ENCODE data around the gene SEMA5A. TPM values are rescaled to one million over a fixed set of nuclear protein-coding genes. Genes with fewer than 3 reads are reported as not detected.

Gene SEMA5A
- total RNA-seq, 2 experiments from 2014 or later: 1.1 to 1.7 TPM

DNA sequence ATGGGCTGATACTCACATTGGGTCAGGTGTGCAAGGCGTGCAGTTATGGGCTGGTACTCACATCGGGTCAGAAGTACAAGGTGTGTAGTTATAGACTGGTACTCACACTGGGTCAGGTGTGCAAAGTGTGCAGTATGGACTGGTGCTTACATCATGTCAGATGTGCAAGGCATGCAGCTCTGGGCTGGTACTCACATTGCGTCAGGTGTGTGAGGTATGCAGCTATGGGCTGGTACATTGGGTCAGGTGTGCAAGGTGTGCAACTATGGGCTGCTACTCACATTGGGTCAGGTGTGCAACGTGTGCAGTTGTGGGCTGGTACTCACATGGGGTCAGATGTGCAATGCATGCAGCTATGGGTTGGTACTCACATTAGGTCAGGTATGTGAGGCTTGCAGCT is 213.8 kb downstream of the SEMA5A start:
- DNase-seq: no peak
- no peak overlapping the region for H3K4me3 Mint-ChIP-seq
- no peak overlapping the region for H3K27ac Mint-ChIP-seq

DNA sequence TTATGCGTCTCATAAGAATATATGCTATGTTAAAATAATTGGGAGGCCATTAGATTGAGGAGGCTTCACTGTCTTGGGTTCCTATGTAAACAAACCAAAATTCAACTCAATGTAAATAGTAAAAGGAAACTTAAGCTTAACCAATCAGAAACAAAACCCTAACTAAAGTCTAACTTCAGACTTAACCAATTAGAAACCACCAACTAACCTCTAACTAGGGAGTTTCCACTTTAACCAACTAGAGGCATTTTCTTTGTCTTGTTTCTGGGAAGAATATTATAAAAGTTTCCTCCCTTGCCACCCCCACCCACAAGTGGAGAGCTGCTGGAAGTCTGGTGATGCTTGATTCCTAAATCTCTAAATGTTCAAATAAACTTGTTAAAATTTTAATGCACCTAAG is 214.5 kb downstream of the SEMA5A start:
- no peaks in the 10 kb centered on the region for H3K36me3 Mint-ChIP-seq (ENCODE audit: low read depth)

More for the DNA sequence above, 213.8 kb downstream of the SEMA5A start:
- peaks cover 13% of the 10 kb centered on the region for H3K9me3 Mint-ChIP-seq
- peaks cover 1% of the 10 kb centered on the region for H3K4me1 Mint-ChIP-seq
- no peaks in the 10 kb centered on the region for H3K36me3 Mint-ChIP-seq (ENCODE audit: low read depth)
- H3K27me3 Mint-ChIP-seq: no peaks in the 10 kb centered on the region
- ChIA-PET CTCF (no interaction called here), POLR2A (no interaction called here)

DNA sequence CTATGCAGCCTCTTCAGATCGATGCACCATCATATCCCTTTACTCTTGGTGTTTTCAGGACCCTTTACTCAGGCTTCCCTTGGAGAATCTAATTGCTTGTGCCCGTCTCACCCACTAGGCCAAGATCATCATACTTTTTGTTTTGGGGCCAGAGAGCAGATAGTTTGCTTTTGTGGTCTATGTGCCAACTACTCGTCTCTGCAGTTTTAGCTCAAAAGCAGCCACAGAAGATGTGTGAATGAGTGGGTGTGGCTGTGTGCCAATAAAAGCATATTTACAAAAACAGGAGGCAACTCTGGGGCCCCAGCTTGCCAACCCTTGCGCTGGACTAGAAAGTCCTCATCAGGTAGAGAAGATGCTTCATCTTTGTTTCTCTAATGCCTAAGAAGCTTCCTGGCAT is 216.8 kb downstream of the SEMA5A start:
- CTCF ChIA-PET: no interaction called here
- Mint-ChIP-seq H3K4me3 (no peak overlapping the region), H3K27ac (no peak overlapping the region), H3K4me1 (peaks cover 1% of the 10 kb centered on the region), H3K27me3 (no peaks in the 10 kb centered on the region), H3K9me3 (peaks cover 15% of the 10 kb centered on the region), H3K36me3 (ENCODE audit: low read depth) (no peaks in the 10 kb centered on the region)
- POLR2A ChIA-PET: no interaction called here
- no peak for DNase-seq

More for the DNA sequence above, 214.5 kb downstream of the SEMA5A start:
- Mint-ChIP-seq H3K27me3 (no peaks in the 10 kb centered on the region), H3K4me3 (no peak overlapping the region), H3K4me1 (peaks cover 1% of the 10 kb centered on the region), H3K9me3 (peaks cover 11% of the 10 kb centered on the region), H3K27ac (no peak overlapping the region)
- ChIA-PET POLR2A (no interaction called here), CTCF (no interaction called here)
- no peak for DNase-seq

DNA sequence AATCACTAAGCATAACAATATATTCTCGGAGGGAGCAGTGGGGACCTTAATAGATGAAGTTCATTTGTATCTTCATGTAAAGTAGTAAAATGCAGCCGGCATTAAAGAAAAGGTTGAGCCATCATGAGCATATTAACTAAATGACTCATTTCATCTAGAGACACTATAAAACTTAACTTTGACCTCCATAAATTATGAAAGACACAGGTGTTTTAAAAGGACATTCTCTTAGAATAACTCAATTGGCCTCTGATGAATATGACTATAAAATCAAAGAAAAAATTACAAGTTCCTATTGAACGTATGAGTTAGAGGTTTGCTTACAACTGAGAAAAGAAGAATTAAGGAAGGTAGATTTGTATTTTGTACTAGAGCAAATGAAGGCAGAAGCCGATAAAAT is 220.3 kb downstream of the SEMA5A start:
- CTCF ChIA-PET: no interaction called here
- Mint-ChIP-seq H3K4me1 (no peaks in the 10 kb centered on the region), H3K27me3 (no peaks in the 10 kb centered on the region), H3K9me3 (peaks cover 17% of the 10 kb centered on the region), H3K36me3 (ENCODE audit: low read depth) (no peaks in the 10 kb centered on the region), H3K4me3 (no peak overlapping the region), H3K27ac (no peak overlapping the region)
- DNase-seq: no peak
- POLR2A ChIA-PET: no interaction called here

DNA sequence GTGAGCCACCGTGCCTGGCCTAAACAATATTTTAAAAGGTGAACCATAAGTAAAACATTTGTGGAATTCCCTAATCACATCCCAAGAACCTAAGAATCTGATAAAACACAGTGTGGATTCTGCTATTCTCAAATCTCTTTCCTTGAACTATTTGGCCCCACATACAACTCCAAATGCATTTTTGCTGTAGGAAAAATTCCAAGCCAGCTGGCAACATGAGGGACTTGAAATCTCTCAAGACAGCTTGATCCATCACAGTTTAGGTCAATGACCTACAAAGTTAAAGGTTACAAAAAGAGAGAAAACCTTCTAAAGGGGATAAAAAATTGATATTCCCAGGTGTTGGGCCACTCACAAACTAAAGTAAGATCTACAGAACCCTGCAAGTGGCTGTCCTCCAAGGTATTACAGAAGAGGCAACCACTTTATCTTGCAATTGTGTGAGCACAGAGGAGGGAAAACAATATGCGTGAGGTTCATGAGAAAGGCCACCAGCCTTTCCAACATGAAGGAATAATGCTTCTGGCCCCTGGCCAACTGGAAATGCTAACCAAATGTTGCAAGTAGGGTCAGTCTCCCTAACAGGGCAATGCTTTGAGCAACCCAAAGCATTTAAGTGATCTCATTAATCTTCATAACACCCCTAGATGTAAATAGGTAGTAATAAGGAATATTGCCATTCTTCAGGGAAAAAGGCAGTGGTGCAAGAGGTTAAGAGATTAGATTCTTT is 221.4 kb downstream of the SEMA5A start:
- H3K4me1 Mint-ChIP-seq: no peaks in the 10 kb centered on the region
- H3K4me3 Mint-ChIP-seq: no peak overlapping the region
- H3K27ac Mint-ChIP-seq: no peak overlapping the region
- ChIA-PET CTCF (no interaction called here), POLR2A (no interaction called here)
- no peaks in the 10 kb centered on the region for H3K27me3 Mint-ChIP-seq
- peaks cover 17% of the 10 kb centered on the region for H3K9me3 Mint-ChIP-seq
- DNase-seq: no peak
- H3K36me3 Mint-ChIP-seq (ENCODE audit: low read depth): no peaks in the 10 kb centered on the region

DNA sequence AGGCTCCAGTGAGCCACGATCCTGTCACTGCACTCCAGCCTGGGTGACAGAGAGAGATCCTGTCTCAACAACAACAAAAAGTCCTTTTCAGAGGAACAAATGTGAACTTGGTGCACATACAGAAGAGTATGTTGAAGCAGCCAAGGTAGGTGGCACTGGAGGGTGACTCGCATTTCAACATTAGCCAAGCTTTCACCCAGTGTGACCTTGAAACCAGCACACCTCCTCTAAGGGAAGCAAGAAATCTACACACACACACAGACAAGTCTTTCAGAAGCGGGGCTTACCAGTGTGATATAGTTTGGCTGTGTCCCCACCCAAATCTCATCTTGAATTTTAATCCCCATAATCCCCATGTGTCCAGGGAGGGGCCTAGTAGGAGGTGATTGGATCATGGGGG is 225.2 kb downstream of the SEMA5A start:
- CTCF ChIA-PET: no interaction called here
- Mint-ChIP-seq H3K4me1 (no peaks in the 10 kb centered on the region), H3K4me3 (no peak overlapping the region), H3K9me3 (peaks cover 2% of the 10 kb centered on the region), H3K27ac (no peak overlapping the region), H3K36me3 (ENCODE audit: low read depth) (no peaks in the 10 kb centered on the region), H3K27me3 (no peaks in the 10 kb centered on the region)
- no peak for DNase-seq
- POLR2A ChIA-PET: no interaction called here

DNA sequence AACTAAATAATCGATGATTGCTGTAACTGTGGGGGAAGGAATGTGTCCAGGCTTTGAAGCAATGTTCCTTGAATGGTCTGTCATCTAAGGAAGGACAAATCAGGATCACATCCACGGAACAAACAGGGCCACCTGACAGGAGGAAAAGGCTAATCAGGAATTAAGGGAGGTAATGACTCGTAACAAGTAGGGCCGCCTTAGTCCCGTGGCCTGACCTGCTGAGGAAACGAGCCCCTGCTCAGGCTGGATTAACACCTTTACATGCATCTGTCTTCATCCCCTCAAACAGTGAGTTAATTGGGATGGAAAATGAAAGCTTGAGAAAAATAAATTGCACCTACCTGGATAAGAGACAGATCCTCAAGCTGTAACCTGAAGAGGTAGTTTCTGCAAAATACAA is 227.8 kb downstream of the SEMA5A start:
- Mint-ChIP-seq H3K4me1 (no peaks in the 10 kb centered on the region), H3K36me3 (ENCODE audit: low read depth) (no peaks in the 10 kb centered on the region), H3K9me3 (peaks cover 2% of the 10 kb centered on the region), H3K27me3 (no peaks in the 10 kb centered on the region), H3K27ac (no peak overlapping the region), H3K4me3 (no peak overlapping the region)
- ChIA-PET POLR2A (no interaction called here), CTCF (no interaction called here)
- no peak for DNase-seq

DNA sequence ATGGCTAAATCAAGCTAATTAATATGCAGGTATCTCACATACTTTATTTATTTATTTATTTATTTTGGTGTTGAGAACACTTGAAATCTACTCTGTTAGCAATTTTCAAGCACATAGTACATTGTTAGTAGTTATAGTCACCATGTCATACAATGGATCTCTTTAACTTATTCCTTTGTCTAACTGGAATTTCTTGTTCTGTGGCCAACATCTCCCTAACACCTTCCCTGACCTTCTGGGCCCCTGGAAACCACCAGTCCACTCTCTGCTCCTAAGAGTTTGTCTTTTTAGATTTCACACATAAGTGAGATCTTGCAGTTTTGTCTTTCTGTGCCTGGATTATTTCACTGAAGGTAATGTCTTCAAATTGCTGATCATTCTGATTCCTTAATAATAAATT is 229.1 kb downstream of the SEMA5A start:
- Mint-ChIP-seq H3K4me1 (no peaks in the 10 kb centered on the region), H3K4me3 (no peak overlapping the region), H3K27ac (no peak overlapping the region), H3K27me3 (no peaks in the 10 kb centered on the region), H3K36me3 (ENCODE audit: low read depth) (no peaks in the 10 kb centered on the region), H3K9me3 (no peaks in the 10 kb centered on the region)
- POLR2A ChIA-PET: no interaction called here
- no peak for DNase-seq
- CTCF ChIA-PET: no interaction called here

DNA sequence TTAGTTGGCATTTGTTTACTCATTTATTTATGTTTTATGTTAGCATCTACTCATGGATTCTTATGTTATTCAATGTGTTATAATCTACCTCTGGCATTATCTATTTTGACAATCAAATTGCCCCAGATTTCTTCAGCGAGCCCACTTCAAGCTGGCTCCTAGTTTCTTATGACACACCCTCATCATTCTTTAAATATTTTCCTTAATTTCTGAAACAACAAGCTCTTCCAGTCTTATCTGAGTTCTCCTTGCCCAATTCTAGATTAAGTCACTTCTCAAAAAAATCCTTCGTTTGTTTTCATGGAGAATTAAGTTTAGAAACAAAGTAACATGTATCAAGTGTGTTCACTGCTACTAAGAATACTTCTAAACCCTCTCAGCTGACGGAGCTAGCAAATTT is 229.8 kb downstream of the SEMA5A start:
- H3K36me3 Mint-ChIP-seq (ENCODE audit: low read depth): no peaks in the 10 kb centered on the region
- no peak for DNase-seq
- no peak overlapping the region for H3K27ac Mint-ChIP-seq
- no peaks in the 10 kb centered on the region for H3K4me1 Mint-ChIP-seq
- CTCF ChIA-PET: no interaction called here
- H3K9me3 Mint-ChIP-seq: no peaks in the 10 kb centered on the region
- H3K4me3 Mint-ChIP-seq: no peak overlapping the region
- H3K27me3 Mint-ChIP-seq: no peaks in the 10 kb centered on the region
- POLR2A ChIA-PET: no interaction called here

DNA sequence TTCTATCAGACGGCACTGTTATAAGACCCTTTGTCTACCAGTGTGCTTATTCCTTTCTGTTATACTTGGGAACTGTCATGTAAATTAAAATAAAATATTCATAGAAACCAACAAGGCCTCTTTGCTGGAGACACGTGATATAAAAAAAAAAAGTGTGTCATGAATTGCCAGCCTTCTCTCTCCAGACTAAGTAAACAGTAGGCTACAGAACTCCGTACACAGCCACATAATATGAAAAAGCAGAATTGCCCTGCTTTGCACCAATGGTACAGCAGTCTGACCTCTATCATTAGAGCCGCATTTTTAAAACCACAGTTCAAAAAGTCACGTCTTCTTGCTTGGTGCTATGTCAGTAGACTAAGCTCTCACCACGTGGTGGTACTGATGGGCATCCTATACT is 231.3 kb downstream of the SEMA5A start:
- H3K27ac Mint-ChIP-seq: no peak overlapping the region
- ChIA-PET POLR2A (no interaction called here), CTCF (no interaction called here)
- H3K4me3 Mint-ChIP-seq: no peak overlapping the region
- H3K9me3 Mint-ChIP-seq: no peaks in the 10 kb centered on the region
- no peaks in the 10 kb centered on the region for H3K36me3 Mint-ChIP-seq (ENCODE audit: low read depth)
- no peaks in the 10 kb centered on the region for H3K27me3 Mint-ChIP-seq
- DNase-seq: no peak
- no peaks in the 10 kb centered on the region for H3K4me1 Mint-ChIP-seq

DNA sequence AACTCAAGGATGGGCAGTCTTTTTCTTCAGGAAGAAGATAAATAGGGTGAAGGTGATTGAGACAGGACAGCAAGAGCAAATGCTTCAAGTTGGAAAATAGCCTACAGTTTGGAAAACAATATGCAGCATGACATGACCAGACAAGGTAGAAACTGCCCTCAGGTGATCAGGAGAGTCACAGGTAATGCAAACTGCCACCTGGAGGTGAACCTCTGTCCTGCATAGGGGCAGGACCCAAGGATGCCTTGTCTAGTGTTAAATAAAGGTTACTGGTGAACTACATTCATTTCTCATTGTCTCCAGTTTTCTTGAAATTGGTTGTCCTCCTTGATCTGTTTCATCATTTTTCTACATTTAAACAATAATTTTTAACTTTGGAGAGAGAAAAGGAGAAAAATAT is 232.1 kb downstream of the SEMA5A start:
- DNase-seq: no peak
- H3K27me3 Mint-ChIP-seq: no peaks in the 10 kb centered on the region
- no peaks in the 10 kb centered on the region for H3K36me3 Mint-ChIP-seq (ENCODE audit: low read depth)
- POLR2A ChIA-PET: no interaction called here
- CTCF ChIA-PET: no interaction called here
- no peak overlapping the region for H3K4me3 Mint-ChIP-seq
- no peaks in the 10 kb centered on the region for H3K9me3 Mint-ChIP-seq
- no peak overlapping the region for H3K27ac Mint-ChIP-seq
- H3K4me1 Mint-ChIP-seq: no peaks in the 10 kb centered on the region

DNA sequence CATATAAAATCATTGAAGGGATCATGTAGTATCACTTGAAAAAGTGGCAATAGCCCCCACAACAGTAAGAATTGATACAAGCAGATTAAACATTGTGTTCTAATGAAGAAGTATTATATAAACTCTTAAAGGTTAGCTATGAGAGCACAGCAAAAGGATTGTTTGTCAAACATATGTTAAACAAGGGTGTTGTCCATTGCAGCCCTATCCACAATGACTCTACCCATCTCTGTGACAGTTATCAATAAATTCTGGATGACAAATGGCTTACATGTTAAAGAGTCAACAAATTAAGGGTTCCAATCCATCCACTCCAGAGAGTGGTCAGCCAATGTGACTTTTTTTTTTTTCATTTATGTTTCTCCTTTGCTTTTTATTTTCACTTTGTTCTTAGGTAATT is 238.7 kb downstream of the SEMA5A start:
- H3K27ac Mint-ChIP-seq: no peak overlapping the region
- no peaks in the 10 kb centered on the region for H3K27me3 Mint-ChIP-seq
- H3K9me3 Mint-ChIP-seq: no peaks in the 10 kb centered on the region
- no peaks in the 10 kb centered on the region for H3K36me3 Mint-ChIP-seq (ENCODE audit: low read depth)
- H3K4me3 Mint-ChIP-seq: no peak overlapping the region
- DNase-seq: no peak
- CTCF ChIA-PET: no interaction called here
- POLR2A ChIA-PET: no interaction called here
- no peaks in the 10 kb centered on the region for H3K4me1 Mint-ChIP-seq

DNA sequence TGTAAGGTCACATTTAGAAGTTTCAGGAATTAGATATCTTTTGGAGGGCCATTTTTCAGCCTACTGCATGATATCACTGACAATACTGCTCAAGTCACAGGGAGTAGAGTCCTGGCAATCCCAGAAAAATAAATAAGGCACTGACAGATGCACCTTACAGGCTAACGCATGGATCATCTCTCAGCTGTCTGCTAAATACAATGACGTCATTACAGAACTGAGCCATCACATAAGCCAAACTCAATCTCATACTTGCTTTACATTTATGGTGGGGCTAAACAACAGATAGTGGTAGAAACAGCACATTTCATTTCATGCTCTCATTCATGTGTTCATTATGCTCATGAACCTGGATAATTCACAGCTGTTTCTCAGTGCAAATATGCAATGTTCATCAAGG is 243.7 kb downstream of the SEMA5A start:
- ChIA-PET CTCF (no interaction called here), POLR2A (no interaction called here)
- H3K4me3 Mint-ChIP-seq: no peak overlapping the region
- H3K36me3 Mint-ChIP-seq (ENCODE audit: low read depth): no peaks in the 10 kb centered on the region
- DNase-seq: no peak
- H3K27me3 Mint-ChIP-seq: no peaks in the 10 kb centered on the region
- H3K27ac Mint-ChIP-seq: no peak overlapping the region
- H3K4me1 Mint-ChIP-seq: no peaks in the 10 kb centered on the region
- H3K9me3 Mint-ChIP-seq: peaks cover 10% of the 10 kb centered on the region

DNA sequence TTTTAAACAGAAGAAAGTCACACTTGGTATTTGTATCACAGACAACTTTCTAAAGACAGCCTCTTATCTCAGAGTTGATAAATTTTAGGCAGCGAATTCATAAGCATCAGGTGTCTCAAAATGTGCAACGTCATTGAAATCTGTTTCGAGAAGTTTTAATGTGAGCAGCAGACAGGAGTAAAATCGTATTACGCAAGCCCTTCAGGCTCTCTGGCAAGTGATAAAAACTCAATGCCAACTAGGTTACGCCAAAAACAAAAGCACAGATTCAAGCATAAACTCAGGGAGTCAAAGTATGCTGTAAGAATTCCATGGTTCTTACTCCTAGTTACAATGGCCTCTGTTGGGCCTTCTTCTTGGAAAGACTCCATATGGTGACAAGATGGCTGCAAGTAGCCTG is 244.7 kb downstream of the SEMA5A start:
- H3K36me3 Mint-ChIP-seq (ENCODE audit: low read depth): no peaks in the 10 kb centered on the region
- no peak overlapping the region for H3K27ac Mint-ChIP-seq
- CTCF ChIA-PET: no interaction called here
- H3K4me1 Mint-ChIP-seq: no peaks in the 10 kb centered on the region
- H3K4me3 Mint-ChIP-seq: no peak overlapping the region
- no peaks in the 10 kb centered on the region for H3K27me3 Mint-ChIP-seq
- H3K9me3 Mint-ChIP-seq: peaks cover 10% of the 10 kb centered on the region
- DNase-seq: no peak
- POLR2A ChIA-PET: no interaction called here

DNA sequence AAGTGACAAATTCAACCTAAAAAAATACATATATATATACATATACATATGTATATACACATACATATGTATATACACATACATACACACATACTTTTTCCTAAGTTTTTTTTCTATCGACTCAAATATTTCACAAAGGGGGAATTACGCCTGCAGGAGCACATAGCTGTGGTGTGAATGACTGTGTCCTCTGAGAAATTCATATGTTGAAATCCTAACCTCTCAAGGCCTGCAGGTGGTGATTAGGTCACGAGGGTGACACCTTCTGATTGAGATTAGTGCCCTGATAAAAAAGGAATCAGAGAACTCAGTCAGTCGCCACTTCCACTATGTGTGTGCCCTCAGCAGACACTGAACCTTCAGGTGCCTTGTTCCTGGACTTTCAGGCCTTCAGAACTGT is 248.7 kb downstream of the SEMA5A start:
- no peak overlapping the region for H3K4me3 Mint-ChIP-seq
- no peak for DNase-seq
- H3K27me3 Mint-ChIP-seq: no peaks in the 10 kb centered on the region
- H3K9me3 Mint-ChIP-seq: peaks cover 18% of the 10 kb centered on the region
- H3K36me3 Mint-ChIP-seq (ENCODE audit: low read depth): no peaks in the 10 kb centered on the region
- POLR2A ChIA-PET: no interaction called here
- H3K4me1 Mint-ChIP-seq: no peaks in the 10 kb centered on the region
- CTCF ChIA-PET: no interaction called here
- no peak overlapping the region for H3K27ac Mint-ChIP-seq

All from activated CD4-positive, alpha-beta memory T cell treated with anti-CD3 and anti-CD28 coated beads, Interleukin-2, amount 10 ng/mL, durations not matched to agents 7 days and 5 days (primary cell).